SW 1271 (cell line): ENCODE results near the gene ZCRB1.

Source experiments
- DNase-seq, 2 experiments: peaks; one replicate each; lab custom pipeline; 2025; lab: John Stamatoyannopoulos, UW

Gene ZCRB1

DNA sequence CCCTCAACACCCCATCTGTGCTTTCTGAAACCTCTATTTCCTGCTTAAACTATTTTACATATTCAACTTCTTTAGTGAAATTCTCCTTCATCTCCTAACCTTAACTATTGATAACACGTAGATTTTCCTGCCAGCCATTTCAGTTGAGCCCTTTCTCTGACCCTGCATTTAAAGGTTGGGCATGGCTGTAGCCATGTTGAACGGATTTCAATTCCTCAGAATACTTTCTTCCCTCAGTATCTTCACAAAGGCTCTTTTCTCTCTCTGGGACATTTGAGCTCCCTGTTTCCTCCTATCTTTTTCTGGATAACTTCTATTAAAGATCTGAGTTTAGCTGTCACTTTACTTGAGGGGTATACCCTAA lies 1.3 kb upstream of the ZCRB1 start:
- no peak for DNase-seq

DNA sequence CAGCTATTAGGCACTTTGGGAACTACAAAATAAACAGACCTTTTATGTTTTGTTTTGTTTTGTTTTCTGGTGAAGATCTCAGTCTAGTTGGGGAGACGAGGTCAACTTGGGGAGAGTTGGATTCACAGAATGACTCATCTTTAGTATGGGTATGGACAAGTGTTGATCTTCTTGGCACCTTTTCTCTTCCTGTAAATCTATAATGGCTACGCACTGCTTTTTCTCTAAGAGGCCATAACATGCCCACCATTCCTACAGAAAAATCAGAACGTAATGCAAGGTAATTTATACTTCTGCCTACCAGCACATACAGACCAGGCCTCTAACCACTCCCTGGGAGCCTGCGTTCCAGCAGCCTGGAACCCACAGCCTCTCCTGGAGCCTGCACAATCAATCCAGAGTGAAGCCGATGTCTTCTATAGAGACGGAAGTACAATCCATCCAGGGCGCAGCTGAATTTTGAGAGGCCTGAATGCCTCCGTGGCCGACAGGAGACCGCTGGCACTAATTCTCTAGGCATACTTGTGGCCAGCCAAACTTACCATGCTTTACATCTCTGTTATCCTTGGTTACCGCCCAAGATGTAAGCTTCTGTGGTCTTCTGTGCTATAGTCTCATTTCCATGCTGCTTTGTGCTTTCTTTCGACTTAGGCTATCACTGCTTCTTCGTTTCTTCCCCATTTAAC lies 790 bp upstream of the ZCRB1 start:
- peak in 1 of 2 experiments; percentile 32 for DNase-seq

DNA sequence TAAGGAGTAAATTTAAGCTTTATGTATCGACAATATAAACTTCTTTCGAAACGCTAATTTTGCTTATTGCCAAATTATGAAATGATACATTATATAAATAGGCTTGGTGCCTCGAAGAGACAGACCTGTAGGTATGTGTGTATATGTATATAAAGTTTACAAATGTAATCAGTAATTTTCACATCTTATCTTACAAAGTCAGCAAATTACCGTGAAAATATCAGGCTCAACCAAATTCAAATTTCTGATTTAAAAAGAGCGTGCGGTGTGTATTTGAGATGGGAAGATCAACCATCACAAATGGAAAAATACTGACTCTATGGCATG lies 605 bp downstream of the ZCRB1 start:
- no peak for DNase-seq

DNA sequence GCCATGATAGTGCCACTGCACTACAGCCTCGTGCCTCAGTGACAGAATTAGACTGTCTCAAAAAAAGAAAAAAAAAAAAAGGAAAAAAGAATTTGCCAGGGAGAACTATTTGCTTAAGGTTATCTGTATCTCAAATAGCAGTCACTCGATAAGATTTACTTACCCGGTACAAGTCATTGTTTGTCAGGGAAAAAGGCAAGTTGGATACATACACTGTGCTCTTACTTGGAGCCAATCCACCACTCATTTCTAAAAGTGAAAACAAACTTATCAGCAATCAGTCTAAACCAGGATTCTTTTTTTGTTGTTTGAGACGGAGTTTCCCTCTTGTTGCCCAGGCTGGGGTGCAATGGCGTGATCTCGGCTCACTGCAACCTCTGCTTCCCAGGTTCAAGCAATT lies 2.0 kb downstream of the ZCRB1 start:
- DNase-seq: no peak

DNA sequence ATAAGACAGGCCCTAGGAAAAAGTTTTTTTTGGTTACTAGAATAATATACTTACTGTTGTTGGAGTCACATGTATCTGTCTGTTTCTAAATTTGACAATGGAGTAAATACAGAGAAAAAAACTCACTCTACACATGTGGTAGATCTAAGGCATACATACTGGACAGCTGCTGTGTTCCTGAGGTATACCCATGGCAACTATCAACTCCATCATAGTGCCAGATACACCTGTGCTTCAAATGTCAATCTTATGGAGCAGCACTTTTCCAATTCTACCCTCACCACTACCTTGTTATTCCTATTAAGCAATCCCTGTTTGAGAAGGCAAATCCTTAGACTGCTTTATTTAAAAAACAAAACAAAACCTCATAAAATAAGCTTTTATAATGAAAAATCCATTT lies 3.3 kb downstream of the ZCRB1 start:
- DNase-seq: no peak

DNA sequence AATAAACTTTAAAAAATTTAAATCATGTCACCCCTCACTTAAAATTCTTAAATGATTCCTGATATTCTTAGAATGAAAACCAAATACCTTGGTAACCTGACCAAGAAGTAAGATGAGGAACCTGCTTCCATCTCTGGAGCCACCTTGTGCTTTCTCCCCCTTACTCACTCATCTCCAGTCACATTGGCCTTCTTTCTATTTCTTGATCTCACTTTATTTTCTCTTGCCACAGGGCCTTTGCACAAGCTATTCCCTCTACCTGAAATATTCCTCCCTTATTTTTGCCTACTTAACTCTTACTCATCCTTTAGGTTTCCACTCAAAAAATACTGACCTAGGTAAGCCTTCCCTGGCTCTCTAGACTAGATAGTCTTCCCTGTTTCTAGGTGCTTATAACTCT lies 5.1 kb downstream of the ZCRB1 start:
- DNase-seq: no peak

DNA sequence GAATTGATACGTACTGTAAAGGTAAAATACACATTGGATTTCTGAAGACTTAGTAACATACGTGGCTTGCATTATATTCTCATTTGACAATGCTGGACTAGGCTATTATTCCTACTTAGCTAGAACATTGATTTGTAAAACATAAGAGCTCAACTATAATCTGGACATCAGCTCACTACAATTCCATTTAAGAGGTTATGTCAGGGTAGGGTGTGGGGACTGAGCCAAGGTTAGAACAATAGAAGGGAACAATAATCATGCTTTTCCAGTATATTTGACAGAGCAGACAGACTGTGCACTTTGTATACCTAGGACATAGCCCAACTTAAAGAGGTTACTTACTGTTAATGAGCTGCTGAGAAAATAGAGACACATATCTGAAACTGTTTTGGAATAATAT lies 10.8 kb downstream of the ZCRB1 start:
- no peak for DNase-seq

DNA sequence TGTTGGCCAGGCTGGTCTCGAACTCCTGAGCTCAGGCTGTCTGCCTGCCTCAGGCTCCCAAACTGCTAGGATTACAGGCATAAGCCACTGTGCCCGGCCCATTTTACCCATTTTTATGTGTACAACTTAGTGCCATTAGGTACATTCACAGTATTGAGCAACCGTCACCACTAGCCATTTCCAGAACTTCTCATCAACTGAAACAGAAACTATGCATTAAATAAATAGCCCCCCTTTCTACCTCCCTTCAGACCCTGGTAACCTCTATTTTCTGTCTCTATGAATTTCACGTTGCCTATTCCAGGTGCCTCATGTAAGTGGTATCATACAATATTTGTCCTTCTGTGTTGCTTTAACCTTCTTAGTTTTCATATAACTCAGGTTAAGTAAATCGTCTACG lies 15.9 kb downstream of the ZCRB1 start:
- DNase-seq: no peak

DNA sequence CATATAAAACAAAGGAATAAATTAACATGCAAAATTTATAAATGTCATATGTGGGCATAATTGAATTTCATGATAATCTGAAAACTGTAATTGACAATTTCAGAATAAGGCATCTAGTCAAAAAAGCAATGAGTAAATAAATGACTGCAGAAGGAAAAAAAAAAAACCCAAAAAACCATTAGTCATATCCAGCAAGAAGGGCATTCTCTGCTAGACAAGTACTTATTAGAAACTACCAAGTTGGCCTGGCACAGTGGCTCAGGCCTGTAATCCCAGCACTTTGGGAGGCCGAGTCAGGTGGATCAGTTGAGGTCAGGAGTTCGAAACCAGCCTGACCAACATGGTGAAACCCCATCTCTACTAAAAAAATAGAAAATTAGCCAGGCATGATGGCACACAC lies 17.5 kb downstream of the ZCRB1 start:
- DNase-seq: no peak

DNA sequence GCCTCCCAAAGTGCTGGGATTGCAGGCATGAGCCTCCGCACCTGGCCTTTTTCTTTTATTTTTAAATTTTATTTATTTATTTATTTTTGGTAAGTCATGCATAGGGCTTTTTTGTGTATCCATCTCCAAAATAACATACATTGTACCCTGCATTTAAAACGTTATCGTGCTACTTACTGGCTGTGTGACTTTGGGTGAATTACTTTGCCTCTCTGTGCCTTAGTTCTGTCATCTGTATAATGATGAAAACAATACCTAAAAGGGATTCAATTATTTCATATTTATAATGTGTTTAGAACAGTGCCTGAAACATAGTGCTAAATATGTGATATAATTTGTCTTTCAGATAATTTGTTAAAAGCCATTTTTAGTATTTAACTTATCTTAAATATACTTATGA lies 19.6 kb downstream of the ZCRB1 start:
- DNase-seq: no peak

DNA sequence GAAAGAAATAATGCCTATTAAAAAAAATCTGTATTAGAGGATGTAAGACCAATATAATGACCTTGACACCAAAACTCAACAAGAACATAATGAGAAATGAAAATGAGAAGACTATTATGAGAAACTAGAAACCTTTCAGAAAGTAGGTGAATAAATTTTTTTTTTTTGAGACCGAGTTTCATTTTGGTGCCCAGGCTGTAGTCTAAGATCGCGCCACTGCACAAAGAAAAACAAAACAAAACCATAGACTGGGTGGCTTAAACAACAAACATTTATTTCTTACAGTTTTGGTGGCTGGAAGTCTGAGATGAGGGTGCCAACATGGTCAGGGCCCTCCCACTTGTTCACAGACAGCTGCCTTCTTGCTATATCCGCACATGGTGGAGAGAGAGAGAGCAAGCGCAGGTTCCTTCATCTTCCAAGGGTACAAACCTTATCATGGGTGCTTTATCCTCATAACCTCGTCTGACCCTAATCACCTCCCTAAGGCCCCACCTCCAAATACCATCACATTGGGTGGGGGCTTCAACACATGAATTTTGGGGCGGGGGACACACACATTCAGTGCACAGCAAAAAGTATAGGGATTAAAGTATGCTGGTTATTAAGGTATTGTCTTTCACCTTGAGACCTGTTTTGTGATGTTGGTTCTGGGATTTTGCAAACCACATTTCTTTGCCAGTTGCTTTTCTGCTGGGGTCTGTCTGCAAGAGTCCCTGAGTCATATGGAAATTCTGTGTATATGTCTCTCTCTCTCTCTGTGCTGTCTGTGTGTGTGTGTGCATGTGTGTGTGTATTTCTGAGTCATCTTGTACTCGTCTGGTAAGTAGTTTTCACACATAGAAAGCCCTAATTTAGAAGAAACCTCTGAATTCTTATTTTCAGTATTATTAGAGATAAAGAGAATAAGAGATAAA lies 26.2 kb downstream of the ZCRB1 start:
- no peak for DNase-seq

DNA sequence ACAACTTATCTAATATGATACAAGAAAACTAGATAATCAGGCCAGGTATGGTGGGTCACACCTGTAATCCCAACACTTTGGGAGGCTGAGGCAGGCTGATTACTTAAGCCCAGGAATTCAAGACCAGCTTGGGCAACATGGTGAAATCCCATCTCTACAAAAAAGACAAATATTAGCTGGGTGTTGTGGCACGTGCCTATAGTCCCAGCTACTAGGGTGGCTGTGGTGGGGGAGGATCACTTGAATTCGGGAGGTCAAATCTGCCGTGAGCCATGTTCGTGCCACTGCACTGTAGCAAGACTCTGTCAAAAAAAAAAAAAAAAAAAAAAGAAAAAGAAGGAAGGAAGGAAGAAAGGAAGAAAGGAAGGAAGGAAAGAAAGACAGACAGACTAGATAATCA lies 27.0 kb downstream of the ZCRB1 start:
- DNase-seq: no peak

DNA sequence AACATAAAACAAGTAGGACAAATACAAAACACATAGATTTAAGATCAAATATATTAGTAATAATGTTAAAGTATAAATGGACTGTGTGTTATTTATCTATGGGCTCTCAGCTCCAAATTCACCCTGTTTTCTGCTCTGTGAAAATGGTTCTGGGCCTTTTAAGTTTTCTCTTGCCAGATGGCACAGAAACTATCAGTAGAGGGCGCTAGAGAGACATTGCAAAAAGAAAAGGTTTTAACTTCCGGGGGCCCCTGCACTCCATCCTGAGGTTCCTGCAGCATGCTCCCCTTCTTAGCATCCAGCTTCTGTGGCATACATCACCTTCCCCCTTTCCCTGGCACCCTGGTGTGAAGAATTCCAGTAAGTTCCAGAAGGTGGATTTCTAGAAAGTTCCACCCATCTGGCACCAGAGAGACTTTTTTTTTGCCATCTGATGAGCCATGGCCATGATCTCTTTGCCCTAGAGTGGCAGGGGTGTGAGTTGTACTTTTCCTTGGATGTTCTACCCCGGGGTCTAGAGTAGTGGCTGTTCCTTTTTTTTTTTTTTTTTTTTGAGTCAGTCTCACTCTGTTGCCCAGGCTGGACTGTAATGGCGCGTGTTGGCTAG lies 29.3 kb downstream of the ZCRB1 start:
- DNase-seq: peak in 1 of 2 experiments; percentile 3

DNA sequence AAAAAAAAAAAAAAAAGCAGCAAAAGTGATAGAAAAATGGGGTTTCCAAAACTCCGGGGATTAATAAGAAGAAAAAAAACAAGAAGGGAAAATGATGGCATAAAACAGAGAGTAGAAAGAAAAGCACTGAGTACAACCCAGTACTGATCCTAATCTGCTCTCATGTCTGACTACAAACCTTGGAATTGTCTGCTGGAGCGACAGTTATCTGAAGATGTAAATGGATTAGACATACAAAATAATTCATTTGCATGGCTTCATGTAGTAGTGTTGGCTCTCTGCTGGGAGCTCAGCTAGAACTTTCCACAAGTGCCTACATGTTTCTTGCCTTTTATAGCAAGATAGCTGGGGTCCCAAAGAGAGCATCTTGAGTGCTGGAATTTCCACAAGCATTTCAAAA lies 34.2 kb downstream of the ZCRB1 start:
- no peak for DNase-seq

DNA sequence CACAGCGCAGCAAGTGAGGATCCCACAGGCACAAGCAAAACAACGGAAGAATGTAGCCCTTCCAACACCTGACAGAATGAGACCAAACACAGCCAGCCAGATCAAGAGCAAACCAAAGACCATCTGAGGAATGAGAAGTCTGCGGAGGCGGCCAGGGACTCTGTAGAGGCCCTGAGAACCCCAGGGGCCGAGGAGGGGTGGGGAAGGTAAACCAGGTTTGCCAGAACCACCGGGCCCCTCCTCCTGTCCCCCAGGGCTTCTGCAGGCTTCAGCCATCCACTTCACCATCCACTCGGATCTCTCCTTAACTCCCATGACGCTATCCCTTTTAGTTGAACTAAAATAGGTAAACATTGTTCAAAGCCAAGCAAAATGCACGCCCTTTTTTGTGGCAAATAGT lies 37.4 kb downstream of the ZCRB1 start:
- no peak for DNase-seq

DNA sequence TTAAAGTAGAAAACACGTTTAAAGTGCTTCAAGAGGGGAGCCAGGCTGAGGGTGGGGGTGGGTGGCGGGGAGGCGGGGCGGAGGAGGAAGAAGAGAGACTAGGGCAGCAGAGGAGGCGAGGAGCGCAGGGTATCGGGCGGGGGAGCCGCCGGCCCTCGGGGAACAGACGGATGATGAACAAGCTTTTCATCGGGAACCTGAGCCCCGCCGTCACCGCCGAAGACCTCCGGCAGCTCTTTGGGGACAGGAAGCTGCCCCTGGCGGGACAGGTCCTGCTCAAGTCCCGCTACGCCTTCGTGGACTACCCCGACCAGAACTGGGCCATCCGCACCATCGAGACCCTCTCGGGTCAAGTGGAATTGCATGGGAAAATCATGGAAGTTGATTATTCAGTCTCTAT lies 39.2 kb downstream of the ZCRB1 start:
- no peak for DNase-seq

DNA sequence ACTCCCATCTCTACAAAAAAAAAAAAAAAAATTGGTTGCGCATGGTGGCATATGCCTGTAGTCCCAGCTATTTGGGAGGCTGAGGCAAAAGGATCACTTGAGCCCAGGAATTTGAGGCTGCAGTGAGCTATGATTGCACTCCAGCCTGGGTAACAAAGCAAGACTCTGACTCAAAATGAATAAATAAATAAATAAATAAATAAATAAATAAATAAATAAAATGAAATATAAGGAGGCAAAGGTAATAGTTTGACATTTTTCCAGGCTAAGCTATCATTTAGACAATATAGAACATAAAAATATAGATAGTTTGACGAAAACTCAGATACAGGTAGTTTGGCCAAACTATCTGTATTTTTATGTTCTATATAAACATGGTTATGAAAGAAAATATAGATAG lies 40.5 kb downstream of the ZCRB1 start:
- no peak for DNase-seq

DNA sequence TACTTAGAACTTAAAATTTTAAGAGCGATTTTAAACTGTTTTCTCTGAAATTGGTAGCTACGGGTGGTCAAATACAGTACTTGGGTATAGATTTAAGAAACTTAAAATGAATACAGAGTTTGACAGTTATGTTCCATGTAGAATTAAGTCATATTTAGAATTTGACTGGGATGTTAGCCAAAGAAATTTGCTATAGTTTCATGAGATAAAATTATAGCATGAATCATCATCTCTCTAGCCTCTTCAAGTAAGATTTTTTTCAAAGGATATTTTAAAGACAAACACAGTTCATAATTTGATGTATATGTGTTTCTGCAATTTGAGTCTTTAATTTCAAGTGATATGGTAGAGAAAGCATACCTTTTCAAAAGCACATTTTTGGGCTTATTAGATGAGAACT lies 41.0 kb downstream of the ZCRB1 start:
- no peak for DNase-seq

DNA sequence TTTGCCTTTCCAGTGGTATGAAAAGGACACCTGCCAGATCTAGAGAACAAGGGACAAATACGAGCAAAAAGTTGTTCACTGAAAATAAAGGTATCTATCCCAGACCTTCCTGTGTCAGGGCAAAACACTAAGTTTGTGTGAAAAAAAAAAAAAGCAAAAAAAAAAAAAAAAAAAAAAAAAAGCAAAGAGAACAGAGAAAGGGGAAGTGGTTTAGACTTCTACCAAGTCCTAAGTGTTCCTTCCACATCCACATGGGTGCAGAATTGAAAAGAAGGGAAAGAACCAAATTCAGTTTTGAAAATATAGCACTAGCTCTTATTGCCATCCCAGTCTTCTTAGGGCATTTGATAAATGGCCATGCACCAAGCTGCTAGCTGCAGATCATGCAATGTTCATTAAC lies 41.7 kb downstream of the ZCRB1 start:
- DNase-seq: no peak

DNA sequence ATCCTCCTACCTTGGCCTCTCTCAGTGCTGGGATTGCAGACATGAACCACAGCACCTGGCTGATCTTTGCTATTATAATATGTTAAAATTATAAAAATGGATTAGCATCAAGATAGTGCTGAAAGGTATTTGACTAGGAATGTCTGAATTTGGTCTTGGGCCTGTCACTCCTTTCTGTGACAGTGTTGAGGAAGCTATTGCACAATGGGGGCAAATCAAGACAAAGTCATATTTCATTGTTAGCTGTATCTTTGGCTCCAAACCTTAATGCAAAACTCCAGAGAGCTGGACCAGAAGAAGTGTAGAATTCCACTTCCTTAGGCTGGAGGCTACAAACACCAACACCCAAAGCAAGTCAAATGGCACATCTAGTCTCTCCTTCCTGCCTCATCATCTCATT lies 42.2 kb downstream of the ZCRB1 start:
- no peak for DNase-seq

DNA sequence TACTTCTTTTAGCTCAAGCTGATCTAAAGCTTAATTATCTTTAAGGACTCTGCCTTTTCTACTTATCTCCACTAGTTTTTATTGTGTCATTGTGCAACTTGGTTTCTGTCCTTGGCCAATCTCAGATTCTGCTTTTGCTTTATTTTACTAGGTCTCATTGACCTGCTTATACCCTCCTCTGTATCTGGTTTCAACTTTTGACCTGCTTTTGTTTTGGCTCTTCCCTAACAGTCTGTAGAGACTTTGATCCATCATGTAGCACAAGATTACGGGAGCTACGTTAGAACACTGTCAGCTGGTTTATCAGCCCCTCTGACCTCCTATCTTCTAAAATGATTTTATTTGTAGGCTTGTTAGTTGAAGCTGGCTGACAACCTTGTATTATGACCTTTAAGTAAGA lies 43.6 kb downstream of the ZCRB1 start:
- DNase-seq: no peak

DNA sequence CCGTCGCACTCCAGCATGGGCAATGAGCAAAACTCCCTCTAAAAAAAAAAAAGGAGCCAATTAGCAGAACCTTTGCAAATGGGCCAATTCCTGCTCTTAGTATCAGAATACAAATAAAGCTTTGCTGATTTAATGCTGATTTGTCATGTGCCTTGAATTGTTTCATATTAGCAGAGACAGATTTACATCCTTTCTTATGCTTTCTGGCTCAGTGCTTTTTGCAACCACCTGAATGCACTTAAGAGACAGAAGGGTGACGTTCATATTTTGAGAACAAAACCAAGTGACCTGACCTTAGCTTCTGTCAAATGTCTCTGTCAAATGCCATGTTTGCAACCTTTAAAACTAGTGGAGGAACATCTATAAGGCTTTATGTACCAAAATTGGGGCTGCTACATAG lies 44.0 kb downstream of the ZCRB1 start:
- no peak for DNase-seq

DNA sequence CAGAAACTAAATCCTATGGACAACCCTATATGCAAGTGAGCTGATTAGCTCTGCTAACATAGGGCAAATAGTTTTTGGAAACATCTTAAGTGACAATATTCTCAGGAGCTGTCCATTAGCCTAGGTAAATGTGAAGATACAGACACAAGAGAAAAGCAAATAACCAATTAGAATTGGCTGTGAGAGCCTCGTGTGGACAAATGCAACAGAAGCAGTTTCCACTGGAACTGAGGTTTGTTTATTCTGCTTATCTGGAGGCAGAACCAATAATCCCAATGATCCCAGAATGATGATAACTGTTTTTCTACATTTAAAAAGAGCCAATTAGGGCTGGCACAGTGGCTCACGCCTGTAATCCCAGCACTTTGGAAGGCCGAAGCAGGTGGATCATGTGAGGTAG lies 44.6 kb downstream of the ZCRB1 start:
- no peak for DNase-seq

DNA sequence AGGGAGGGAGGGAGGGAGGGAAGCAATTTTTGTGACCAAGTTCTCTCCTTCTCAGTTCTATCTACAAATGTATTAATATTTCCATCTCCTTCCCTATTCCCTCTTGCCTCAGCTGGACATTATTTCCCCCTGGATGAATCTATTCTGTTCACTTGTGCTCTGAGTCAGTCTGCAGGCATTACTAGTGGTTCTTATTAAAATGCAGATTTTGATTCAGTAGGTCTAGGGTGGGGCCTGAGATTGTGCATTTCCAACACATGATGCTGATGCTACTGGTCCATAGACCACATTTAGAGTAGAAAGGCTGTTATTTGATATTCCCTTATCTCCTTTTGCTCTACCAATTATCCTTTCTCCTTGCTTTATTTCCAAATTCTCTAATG lies 47.8 kb downstream of the ZCRB1 start:
- DNase-seq: no peak
